ENCODE results near the gene RSPH6A.

DNA sequence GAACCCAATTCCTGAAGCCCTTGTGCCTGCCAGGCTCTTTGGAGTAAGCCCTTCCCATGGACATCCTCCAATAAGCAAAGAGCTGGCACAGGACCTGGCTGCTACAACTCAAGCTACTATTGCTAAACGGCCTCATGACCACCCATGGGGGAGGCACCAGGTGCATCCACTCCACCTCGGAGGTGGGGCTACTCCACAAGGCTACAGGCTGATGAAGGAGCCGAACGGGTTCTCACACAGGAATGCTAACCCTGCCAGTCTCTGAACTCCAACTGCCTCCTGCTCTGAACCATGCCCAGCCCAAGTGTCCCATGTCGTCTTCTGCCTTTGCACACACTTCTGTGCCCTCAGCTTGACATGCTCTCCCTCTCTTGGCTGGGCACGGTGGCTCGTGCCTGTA, 37.9 kb upstream of the RSPH6A start:
- TF ChIP-seq TAF1 (IDR thresholded peaks at IDR 0.05; ENCODE audit: low read depth) (no peak), YY1 (IDR thresholded peaks at IDR 0.05; ENCODE audit: low read depth) (no peak), EP300 (IDR thresholded peaks at IDR 0.05; ENCODE audit: borderline replicate concordance) (no peak), TCF12 (IDR thresholded peaks at IDR 0.05; ENCODE audit: low read depth) (no peak), CREB1 (IDR thresholded peaks at IDR 0.05; ENCODE audit: low read depth) (no peak), CEBPB (IDR thresholded peaks at IDR 0.05) (no peak), ZBTB7A (IDR thresholded peaks at IDR 0.05; ENCODE audit: low read depth) (no peak), RAD21 (IDR thresholded peaks at IDR 0.05; ENCODE audit: low read depth) (no peak)
- TF ChIP-seq, protein P1, sequence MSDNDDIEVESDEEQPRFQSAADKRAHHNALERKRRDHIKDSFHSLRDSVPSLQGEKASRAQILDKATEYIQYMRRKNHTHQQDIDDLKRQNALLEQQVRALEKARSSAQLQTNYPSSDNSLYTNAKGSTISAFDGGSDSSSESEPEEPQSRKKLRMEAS (IDR thresholded peaks at IDR 0.05) = 0 out of 2 replicates have a peak, but pooled peaks have one; percentile 9
- TF ChIP-seq, protein P2, sequence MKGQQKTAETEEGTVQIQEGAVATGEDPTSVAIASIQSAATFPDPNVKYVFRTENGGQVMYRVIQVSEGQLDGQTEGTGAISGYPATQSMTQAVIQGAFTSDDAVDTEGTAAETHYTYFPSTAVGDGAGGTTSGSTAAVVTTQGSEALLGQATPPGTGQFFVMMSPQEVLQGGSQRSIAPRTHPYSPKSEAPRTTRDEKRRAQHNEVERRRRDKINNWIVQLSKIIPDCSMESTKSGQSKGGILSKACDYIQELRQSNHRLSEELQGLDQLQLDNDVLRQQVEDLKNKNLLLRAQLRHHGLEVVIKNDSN (IDR thresholded peaks at IDR 0.05) = no peak
- TF ChIP-seq, protein P3, sequence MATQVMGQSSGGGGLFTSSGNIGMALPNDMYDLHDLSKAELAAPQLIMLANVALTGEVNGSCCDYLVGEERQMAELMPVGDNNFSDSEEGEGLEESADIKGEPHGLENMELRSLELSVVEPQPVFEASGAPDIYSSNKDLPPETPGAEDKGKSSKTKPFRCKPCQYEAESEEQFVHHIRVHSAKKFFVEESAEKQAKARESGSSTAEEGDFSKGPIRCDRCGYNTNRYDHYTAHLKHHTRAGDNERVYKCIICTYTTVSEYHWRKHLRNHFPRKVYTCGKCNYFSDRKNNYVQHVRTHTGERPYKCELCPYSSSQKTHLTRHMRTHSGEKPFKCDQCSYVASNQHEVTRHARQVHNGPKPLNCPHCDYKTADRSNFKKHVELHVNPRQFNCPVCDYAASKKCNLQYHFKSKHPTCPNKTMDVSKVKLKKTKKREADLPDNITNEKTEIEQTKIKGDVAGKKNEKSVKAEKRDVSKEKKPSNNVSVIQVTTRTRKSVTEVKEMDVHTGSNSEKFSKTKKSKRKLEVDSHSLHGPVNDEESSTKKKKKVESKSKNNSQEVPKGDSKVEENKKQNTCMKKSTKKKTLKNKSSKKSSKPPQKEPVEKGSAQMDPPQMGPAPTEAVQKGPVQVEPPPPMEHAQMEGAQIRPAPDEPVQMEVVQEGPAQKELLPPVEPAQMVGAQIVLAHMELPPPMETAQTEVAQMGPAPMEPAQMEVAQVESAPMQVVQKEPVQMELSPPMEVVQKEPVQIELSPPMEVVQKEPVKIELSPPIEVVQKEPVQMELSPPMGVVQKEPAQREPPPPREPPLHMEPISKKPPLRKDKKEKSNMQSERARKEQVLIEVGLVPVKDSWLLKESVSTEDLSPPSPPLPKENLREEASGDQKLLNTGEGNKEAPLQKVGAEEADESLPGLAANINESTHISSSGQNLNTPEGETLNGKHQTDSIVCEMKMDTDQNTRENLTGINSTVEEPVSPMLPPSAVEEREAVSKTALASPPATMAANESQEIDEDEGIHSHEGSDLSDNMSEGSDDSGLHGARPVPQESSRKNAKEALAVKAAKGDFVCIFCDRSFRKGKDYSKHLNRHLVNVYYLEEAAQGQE (IDR thresholded peaks at IDR 0.05; ENCODE audit: low read depth) = no peak

All from Ishikawa (cell line).